Kidney tubule cell (primary cell): ENCODE data around the gene FAT4.
A peak's percentile ranks its signal among the peaks of the same experiment; 100 is the strongest.

Experiments used
- DNase-seq: peaks from one replicate; pipeline ENCODE4 v3.0.0-alpha.2; 2018; ENCODE audit warnings: low spot score

Gene FAT4, protein sequence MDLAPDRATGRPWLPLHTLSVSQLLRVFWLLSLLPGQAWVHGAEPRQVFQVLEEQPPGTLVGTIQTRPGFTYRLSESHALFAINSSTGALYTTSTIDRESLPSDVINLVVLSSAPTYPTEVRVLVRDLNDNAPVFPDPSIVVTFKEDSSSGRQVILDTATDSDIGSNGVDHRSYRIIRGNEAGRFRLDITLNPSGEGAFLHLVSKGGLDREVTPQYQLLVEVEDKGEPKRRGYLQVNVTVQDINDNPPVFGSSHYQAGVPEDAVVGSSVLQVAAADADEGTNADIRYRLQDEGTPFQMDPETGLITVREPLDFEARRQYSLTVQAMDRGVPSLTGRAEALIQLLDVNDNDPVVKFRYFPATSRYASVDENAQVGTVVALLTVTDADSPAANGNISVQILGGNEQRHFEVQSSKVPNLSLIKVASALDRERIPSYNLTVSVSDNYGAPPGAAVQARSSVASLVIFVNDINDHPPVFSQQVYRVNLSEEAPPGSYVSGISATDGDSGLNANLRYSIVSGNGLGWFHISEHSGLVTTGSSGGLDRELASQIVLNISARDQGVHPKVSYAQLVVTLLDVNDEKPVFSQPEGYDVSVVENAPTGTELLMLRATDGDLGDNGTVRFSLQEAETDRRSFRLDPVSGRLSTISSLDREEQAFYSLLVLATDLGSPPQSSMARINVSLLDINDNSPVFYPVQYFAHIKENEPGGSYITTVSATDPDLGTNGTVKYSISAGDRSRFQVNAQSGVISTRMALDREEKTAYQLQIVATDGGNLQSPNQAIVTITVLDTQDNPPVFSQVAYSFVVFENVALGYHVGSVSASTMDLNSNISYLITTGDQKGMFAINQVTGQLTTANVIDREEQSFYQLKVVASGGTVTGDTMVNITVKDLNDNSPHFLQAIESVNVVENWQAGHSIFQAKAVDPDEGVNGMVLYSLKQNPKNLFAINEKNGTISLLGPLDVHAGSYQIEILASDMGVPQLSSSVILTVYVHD (N-terminal part only)

DNA sequence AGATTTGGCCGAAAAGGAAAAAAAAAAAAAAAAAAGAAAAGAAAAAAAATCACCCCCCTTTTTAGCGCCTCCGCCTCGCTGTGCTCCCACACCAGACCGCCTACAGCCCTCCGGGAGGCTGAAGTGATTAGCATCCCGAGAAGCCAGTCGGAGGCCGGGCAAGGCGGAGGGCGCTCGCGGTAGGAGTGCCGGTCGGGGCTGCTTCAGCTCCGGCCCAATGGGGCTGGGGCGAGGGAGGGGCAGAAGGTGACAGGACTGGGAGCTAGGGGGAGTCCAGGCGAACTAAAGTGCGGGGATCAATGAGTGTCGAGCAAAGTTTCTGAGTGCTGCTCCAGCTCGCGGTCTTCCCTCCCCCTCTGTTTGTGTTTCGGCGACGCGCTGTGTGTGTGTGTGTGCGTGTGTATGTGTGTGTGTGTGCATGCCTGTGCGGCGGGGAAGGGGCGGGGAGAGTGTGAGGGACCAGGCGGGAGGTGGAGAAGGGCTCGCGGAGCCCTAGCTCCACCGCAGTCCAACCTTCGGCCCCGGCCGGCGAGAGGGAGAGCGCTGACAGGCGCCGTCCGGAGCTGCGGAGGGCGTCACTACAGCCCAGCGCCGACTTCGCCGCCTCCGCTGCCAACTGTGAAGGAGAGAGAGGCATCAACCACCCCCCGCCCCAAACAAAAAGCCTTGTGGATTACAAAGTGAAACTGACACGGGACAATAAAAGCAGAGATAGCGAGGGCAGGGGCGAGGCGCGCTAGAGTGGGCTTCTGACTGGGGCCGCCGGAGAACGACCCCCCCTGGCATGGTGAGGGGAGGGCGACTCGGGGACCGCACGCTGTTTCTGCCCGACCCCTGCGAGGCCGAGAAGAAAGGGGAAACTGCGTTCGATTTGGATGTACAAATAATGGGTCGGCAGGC, at the start of gene FAT4:
FAT4 (plus strand) TSS at position 280 of the 900 bp plus-strand sequence. CDS start 1,457 bp downstream, outside the sequence.
- peak; percentile 92 for DNase-seq

DNA sequence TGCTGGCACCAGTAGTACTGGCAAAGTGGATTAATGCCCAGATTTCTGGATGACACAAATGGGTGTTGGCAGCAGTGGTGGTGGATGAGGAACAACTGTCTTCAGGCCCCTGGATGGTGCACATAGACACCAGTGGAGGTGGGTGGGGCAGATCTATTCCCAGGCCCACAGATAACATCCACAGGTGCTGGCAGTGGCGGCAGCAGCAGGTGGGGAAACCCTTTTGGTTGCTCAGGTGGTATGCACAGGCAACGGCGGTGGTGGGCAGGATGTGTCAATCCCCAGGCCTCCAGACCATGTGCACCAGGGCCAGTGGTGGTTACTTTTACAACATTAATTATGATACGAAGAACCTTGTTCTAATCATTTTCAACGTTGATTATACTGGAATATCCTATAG, 48.9 kb upstream of the FAT4 start:
- DNase-seq = no peak

DNA sequence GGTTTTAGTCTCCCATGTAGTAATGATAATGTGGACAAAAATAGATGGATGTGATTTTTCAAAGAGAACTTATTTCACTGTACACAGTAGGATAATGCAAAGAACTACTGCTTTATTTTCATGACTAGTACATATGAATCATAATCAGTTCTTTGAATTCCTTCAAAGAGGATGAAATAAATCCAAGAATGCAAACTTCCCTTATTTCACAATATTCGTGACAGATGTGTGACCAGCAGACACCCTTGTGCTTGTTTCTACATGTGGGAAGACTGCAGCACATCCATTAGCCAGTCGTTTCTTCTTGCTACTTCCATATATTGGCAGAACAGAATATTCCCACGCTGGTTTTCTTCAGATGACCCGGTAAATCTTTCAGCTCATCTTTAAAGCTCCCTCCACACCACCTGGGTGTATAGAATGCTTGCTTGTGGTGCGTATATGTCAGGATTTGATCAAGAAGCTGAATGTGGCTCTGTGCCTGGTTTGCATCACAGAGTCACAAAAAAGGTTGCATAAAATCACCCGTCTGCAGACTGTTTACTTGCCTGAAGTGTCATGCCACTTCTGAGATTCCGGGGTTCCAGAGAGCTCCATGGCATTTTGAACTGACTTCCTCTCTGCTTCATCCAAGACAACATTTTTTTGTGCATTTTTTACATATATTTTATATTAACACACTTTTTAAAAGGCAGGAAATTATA, 47.7 kb upstream of the FAT4 start:
- no peak for DNase-seq

DNA sequence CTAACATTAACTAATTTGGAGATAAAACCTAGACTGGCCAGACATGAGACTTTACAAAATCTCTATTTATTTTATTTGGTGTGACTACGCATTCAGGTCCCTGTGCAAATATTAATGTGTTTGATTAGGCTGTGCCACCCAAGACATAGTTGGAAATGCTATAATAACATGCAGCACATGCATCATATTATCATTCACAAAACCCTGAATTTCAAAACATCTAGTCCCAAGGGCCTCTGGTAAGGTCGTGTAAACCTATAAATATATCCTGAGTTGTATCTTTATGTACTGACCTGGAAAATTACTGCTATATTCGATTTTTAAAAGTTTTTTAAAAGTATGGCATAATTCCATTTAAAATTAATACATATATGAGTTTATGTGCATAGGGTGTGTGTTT, 47.1 kb upstream of the FAT4 start:
- DNase-seq = no peak

DNA sequence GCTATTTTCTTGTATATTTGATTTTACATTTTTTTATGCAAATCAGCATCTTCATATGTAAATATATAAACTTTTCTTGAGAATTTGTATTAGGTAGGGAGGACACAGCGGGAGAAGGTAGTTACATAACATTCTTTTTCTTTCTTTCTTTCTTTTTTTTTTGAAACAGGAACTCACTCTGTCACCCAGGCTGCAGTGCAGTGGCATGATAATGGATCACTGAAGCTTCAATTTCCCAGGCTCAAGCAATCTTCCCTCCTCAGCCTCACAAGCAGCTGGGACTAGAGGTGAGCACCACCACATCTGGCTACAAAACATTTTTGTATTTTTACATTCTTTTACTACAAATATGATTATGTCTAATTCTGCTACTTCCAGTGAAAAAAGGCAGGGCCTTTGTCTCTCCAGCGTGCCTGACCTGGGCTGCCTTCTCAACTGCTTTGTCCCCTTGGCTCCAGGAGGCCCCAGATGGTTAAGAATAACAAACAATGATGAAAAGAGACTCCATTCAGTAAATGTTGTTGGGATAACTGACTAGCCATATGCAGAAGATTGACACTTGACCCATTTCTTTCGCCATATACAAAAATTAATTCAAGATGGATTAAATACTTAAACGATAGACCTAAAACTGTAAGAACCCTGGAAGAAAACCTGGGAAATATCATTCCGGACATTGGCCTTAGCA, 46.5 kb upstream of the FAT4 start:
- DNase-seq = no peak

DNA sequence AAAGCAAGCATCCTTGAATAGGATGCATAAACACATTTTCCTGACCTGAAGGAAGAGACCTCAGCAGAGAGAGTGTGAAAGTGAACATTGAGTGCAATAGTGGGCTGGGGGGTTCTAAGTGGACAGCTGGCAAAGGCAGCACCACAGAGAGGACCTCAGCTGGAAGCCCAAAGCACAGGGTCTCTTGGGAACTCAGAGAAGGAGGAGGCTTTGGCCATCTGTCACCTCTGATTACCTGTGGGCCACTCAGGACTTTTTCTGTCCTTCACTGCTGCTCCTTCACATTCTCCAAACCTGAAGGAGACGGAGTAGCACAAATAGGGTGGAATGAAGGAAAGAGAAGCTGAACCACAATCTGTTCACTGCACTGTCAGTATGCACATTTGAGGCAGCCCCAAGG, 37.9 kb upstream of the FAT4 start:
- no peak for DNase-seq

DNA sequence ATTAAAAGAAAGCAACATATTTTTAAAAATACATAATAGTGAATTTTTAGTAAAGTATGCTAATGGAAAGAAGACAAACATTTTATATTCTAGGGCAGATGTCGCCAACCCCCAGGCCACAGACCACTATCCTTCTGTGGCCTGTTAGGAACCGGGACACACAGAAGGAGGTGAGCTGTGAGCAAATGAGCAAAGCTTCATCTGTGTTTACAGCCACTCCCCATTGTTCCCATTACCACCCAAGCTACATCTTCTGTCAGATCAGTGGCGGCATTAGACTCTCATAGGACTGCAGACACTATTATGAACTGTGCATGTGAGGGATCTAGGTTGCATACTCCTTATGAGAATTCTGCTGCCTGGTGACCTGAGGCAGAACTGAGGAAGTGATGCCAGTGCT, 37.0 kb upstream of the FAT4 start:
- DNase-seq = no peak

DNA sequence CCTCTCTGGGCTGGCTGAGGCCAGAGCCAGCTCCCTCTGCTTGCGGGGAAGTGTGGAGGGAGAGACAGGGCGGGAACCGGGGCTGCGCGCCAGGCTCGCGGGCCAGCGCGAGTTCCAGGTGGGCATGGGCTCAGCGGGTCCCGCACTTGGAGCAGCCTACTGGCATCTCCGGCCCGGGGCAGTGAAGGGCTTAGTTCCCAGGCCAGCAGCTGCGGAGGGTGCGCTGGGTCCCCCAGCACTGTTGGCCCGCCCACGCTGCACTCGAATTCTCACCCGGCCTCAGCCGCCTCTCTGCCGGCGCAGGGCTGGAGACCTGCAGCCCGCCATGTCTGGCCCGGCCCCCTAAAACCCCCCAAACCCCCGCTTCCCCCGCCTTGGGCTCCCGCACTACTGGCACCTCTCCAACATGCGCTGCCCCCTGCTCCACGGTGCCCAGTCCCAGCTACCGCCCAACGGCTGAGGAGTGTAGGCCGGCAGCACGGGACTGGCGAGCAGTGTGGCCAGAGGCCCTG, 33.8 kb upstream of the FAT4 start:
- DNase-seq = no peak

DNA sequence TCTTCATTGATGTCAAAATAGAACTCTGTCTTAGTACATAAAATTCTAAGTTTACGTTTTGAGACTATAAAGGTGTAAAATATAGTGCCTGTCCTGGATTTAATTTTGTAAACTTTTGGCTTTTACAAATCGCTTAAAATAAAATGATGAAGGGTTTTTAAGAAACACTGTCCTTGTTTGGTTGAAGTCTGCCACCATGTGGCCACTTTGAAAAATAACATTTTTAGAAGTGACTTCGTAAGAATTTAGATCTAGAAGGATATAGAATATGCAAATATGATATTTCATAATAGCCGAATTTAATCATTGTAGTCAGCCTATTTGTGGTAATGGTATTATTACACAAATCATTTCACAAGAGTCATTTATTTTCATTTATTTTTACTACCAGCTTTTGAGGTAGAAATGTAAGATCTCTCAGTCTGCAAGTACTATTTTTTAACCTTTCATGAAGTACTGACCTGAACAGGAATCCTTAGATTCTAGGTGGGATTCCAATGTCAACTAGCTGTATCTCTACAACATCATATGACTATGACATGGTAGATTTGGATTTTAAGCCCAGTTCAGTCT, 31.0 kb upstream of the FAT4 start:
- peak; percentile 34 for DNase-seq

DNA sequence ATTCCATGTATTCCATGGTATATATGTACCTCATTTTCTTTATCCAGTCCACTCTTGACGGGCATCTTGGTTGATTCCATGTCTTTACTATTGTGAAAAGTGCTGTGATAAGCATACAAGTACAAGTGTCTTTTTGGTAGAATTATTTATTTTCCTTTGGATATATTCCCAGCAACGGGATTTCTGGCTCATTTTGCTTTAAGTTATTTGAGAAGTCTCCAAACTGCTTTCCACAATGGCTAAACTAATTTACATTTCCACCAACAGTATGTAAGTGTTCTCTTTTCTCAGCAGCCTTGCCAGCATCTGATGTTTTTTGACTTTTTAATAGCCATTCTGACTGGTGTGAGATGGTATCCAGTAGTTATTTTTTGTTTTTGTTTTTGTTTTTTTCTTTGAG, 17.6 kb upstream of the FAT4 start:
- DNase-seq = no peak

DNA sequence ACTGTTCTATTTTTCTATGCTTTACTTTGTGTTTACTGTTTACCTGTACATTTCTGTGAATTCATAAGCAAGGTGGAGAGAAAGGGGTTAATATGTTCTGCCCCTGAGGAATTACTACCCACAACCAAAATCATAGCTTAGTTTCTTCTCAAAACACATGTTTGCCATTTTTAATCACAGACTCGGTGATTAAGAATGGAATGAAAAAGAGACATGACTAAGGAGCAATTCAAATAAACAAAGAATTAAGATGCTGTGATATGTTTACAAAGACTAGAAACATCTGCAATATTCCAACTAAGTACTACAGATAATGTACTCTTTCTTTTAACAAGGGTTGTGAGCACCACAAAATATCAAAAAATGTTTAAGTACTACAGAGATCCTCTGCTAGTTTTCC, 11.7 kb upstream of the FAT4 start:
- no peak for DNase-seq

DNA sequence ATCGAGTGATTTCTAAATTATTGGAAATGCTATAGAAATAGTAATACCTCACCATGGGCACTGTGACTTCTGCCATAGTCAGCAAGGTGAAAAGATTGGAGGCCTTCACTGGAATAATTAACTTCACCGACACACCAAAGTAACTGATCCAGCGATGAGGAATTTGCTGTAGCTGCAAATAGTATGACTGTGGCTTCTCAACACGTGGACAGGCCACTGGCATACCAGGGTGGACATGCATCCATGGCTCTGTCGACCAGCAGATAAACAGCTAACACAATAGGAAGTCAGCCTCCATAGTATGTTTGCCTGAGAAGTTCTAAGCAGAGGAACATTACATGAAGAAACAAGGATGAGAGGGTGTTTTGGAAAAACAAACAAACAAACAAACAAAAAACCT, 10.9 kb upstream of the FAT4 start:
- DNase-seq = peak; percentile 81

DNA sequence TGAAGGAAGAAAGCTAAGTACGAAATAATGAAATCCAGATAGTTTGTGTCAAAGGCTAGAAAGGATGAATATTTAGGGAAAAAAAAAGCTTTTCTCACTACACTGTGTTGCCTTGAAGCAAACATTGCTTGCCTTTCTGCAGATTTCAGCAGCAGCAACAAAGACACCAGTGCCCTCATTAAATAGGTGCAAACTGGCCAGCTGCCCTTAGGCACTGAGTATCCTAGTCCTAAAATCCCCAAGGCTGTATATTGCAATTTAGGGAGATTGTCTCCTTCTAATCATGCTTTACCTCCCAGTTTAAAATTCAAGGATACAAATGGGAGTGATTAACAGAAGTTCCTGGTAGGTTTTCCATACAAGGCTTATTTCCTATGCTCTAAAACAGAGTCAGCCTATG, 8.6 kb upstream of the FAT4 start:
- no peak for DNase-seq

DNA sequence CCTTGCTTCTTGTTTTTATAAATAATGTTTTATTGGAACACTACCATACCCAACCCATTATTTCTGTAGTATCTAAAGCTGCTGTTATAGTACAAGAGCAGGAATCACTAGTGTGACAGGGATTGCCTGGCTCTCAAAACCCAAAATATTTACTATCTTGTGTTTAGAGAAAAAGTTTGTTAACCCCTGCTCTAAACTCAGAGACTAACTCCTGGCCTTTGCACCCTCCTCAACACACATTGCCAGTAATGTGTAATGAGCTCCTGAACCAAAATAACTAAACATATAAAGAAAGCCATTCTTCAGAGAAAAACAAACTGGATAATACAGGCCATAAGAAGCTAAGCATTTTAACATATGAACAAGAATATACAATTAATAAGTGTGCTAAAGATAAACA, 8.2 kb upstream of the FAT4 start:
- DNase-seq = no peak

DNA sequence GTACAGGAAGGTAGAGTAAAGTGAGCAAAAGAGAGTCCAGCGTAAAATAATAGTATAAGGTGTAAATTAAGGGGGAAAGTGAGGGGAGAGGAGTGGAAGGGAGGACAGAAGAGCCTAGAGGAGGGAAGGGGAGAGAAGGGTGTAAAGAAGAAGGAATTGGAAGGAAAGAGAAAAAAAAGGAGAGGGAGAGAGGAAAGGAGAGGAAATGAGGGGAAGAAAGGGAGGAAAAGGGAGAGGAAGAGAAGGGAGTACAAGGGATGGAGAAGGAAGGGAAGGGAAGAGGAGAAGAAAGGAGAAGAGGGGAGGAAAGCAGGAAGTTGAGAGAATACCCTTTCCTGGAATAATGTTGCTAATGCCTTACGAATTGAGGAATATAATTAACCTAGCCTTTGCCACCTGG, 3.3 kb upstream of the FAT4 start:
- DNase-seq = no peak

DNA sequence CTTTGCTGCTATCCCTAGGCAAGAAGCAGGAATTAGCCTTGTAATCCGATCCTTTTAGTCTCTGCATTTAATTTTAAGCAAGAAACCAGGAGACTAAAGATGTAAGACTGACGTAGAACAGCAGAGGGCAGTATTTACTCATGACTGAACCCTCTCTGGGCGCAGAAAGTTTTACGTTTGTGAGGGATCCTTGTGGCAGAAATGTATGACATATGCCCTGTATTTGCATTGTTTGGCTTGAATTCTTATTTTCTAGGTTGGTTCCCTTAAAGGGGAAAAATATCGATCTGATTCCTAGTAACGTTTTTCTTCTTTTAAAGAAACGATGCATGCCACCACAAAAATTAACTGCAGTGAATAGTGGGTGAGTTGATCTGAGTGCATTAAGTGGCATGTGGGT, 1.3 kb upstream of the FAT4 start:
- peak; percentile 76 for DNase-seq

DNA sequence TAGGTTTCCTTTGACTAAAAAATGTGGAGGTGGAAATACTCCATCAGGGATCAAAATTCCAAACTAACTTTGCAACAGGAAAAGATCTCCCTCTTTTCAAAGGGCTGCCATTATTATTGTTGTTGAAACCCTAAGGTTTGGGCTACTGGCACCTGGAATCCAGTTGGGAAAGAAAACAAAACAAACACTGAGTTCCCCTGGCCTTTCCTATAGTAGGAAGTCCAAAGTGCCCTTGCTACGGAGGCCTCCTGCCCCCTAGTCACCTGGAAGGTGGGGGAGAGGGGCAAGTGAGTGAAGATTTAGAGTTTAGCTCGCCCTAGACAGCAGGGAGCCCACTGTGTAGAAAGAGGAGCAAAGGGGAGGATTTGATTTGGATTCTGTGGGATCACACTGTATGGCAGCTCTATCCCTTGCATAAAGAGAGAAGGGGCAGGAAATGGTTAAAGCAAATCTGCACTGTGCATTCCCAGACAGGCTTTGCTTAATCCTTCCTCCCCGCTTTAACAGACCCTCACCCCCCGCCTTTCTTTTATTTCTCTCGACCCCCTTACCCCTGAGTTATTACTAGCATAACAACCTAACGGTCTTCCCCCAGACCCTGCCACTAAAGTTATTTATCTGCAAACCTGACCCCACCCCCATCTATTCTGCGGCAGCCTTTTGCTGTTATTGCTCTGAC, 627 bp upstream of the FAT4 start:
- no peak for DNase-seq

DNA sequence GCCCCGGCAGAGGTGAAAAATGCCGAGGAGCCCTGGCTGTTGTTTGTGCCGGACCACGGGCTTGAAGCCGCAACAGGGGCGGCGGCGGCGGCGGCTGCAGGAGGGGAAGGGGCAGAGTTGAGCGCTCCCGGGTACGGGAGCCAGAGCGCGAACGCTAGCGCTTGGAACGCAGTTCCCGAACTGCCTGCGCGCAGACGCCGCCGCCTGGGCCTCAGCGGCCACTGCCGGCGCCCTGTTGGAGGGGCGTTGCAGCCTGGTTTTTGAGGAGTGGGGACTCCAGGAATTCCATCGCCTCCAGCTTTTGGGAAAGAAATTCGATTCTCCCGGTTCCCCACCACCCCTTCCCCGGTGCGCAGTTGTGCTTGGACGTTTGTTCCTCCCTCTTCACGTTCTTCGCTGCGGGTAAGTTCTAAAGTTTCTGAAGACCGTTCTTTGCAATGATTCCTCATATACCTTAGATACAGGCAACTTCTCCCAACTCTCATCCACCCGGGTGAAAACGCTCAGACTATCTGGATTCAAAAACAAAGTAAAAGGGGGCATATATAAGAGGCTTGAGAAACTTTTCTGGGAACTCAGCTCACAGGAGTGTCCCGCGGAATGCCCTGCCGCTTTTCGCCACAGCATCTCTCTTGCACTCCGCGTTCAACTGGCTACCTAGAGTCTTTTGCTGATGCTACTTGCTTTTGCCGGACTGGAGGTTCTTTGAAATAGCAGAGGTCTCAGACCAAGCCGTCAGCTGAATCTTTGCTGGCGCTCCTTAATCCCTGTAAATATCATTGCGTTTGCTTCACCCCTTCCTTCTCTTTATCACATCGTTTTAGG, 1.0 kb downstream of the FAT4 start:
- DNase-seq = peak; percentile 44

DNA sequence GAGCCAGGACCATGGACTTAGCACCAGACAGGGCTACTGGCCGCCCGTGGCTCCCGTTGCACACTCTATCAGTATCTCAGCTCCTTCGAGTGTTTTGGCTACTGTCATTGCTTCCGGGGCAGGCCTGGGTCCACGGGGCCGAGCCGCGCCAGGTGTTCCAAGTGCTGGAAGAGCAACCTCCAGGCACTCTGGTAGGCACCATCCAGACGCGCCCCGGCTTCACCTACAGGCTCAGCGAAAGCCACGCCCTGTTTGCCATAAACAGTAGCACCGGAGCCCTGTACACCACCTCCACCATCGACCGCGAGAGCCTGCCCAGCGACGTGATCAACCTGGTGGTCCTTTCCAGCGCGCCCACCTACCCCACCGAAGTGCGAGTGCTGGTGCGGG, 1.6 kb downstream of the FAT4 start:
- DNase-seq = peak; percentile 33
